Activated CD8-positive, alpha-beta memory T cell treated with anti-CD3 and anti-CD28 coated beads, Interleukin-2, amount 10 ng/mL, durations not matched to agents 7 days and 5 days (primary cell): Measurements from ENCODE around the gene PRKCSH. TPM values are rescaled to one million over a fixed set of nuclear protein-coding genes. Genes with fewer than 3 reads are reported as not detected.
"Not testable (repeated sequence)": the region's sequence is repeated elsewhere in the genome, so short reads cannot be mapped to it uniquely, and the experiment has no call there.

Source experiments
- ATAC-seq: fragments of 150-1000 bp; cut with Tn5 transposase; one replicate; pipeline ENCODE4 v1.10.0; 2021; ENCODE audit warnings: moderate library complexity
- CTCF ChIA-PET: fragments of 350-600 bp; sonication (Branson Sonifier 250); formaldehyde crosslinking; loops from one replicate; lab custom pipeline; 2021; ENCODE audit warnings: antibody characterized with exemption; lab: Charles Lee
- DNase-seq: peaks from one replicate; pipeline ENCODE4 v3.0.0-alpha.2; 2020
- H3K27ac Mint-ChIP-seq: one replicate; pipeline ENCODE4 v1.8.0; 2021; ENCODE audit warnings: mild to moderate bottlenecking, mixed read lengths
- H3K27me3 Mint-ChIP-seq: one replicate; pipeline ENCODE4 v1.8.0; 2021; ENCODE audit warnings: mixed read lengths
- H3K36me3 Mint-ChIP-seq: one replicate; pipeline ENCODE4 v1.8.0; 2021; ENCODE audit warnings: mild to moderate bottlenecking, mixed read lengths
- H3K4me1 Mint-ChIP-seq: one replicate; pipeline ENCODE4 v1.8.0; 2021; ENCODE audit warnings: mixed read lengths
- H3K4me3 Mint-ChIP-seq: one replicate; pipeline ENCODE4 v1.8.0; 2021; ENCODE audit warnings: mild to moderate bottlenecking, moderate library complexity, mixed read lengths
- H3K9me3 Mint-ChIP-seq: one replicate; pipeline ENCODE4 v1.8.0; 2022; ENCODE audit warnings: low read depth, mixed read lengths
- total RNA-seq, 2 experiments: library from RNA; stranded (reverse); gene quantifications; one replicate each; pipeline ENCODE4 v1.2.3, GENCODE V29; 2021

The PRKCSH gene
- total RNA-seq, 2 experiments from 2014 or later, result 278 to 306 TPM

GRCh38 chr19:11457831-11458230, 22.4 kb downstream of the PRKCSH start:
- ATAC-seq, result no peak
- H3K9me3 Mint-ChIP-seq, result no peaks in the 10 kb centered on the region
- H3K27me3 Mint-ChIP-seq, result peaks cover 4% of the 10 kb centered on the region
- no peaks in the 10 kb centered on the region for H3K36me3 Mint-ChIP-seq
- H3K4me1 Mint-ChIP-seq, result no peaks in the 10 kb centered on the region
- CTCF ChIA-PET, result interaction anchor here (3.2 kb wide), 1 partner anchor 25 kb away, joined by 11 read pairs; no protein-coding TSS in a partner anchor
- no peak for DNase-seq
- H3K4me3 Mint-ChIP-seq, result no peak overlapping the region
- no peak overlapping the region for H3K27ac Mint-ChIP-seq

GRCh38 chr19:11458236-11458900, 22.9 kb downstream of the PRKCSH start:
- CTCF ChIA-PET, result interaction anchor here (1.2 to 3.2 kb wide), 3 partner anchors 8 to 24 kb away, joined by 3 to 11 read pairs (median 7); no protein-coding TSS in a partner anchor
- Mint-ChIP-seq H3K27me3 (peaks cover 4% of the 10 kb centered on the region), H3K36me3 (no peaks in the 10 kb centered on the region), H3K4me3 (no peak overlapping the region), H3K9me3 (no peaks in the 10 kb centered on the region), H3K4me1 (no peaks in the 10 kb centered on the region), H3K27ac (no peak overlapping the region)
- no peak for ATAC-seq
- DNase-seq, result no peak

GRCh38 chr19:11458912-11459311, 23.5 kb downstream of the PRKCSH start:
- not testable (repeated sequence) for DNase-seq, H3K27ac Mint-ChIP-seq, H3K9me3 Mint-ChIP-seq, ATAC-seq, H3K4me3 Mint-ChIP-seq, H3K36me3 Mint-ChIP-seq, H3K4me1 Mint-ChIP-seq, H3K27me3 Mint-ChIP-seq
- CTCF ChIA-PET, result interaction anchor here (1.2 to 1.5 kb wide), 2 partner anchors 9 to 24 kb away, joined by 3 to 7 read pairs; no protein-coding TSS in a partner anchor

GRCh38 chr19:11460207-11460606, 24.8 kb downstream of the PRKCSH start:
- Mint-ChIP-seq H3K9me3 (no peaks in the 10 kb centered on the region), H3K4me1 (no peaks in the 10 kb centered on the region), H3K4me3 (no peak overlapping the region), H3K36me3 (no peaks in the 10 kb centered on the region), H3K27ac (no peak overlapping the region), H3K27me3 (peaks cover 4% of the 10 kb centered on the region)
- CTCF ChIA-PET, result no interaction called here
- DNase-seq, result no peak
- ATAC-seq, result no peak

- Mint-ChIP-seq H3K27ac (no peak overlapping the region), H3K27me3 (peaks cover 4% of the 10 kb centered on the region), H3K9me3 (no peaks in the 10 kb centered on the region), H3K4me1 (no peaks in the 10 kb centered on the region), H3K4me3 (no peak overlapping the region), H3K36me3 (no peaks in the 10 kb centered on the region)
- CTCF ChIA-PET, result interaction anchor here (0.9 to 1.1 kb wide), 2 partner anchors 11 to 21 kb away, joined by 3 read pairs; no protein-coding TSS in a partner anchor
- no peak for DNase-seq
- ATAC-seq, result no peak
Measured at GRCh38 chr19:11461453-11461852, 26.0 kb downstream of the PRKCSH start.

GRCh38 chr19:11463391-11463790, 28.0 kb downstream of the PRKCSH start:
- Mint-ChIP-seq H3K27ac (no peak overlapping the region), H3K9me3 (no peaks in the 10 kb centered on the region), H3K27me3 (peaks cover 5% of the 10 kb centered on the region), H3K4me3 (no peak overlapping the region), H3K4me1 (no peaks in the 10 kb centered on the region), H3K36me3 (no peaks in the 10 kb centered on the region)
- DNase-seq, result no peak
- ATAC-seq, result peak; percentile 16
- CTCF ChIA-PET, result interaction anchor here (0.8 kb wide), 1 partner anchor 21 kb away, joined by 3 read pairs; no protein-coding TSS in a partner anchor

GRCh38 chr19:11464333-11465265, 29.2 kb downstream of the PRKCSH start:
- CTCF ChIA-PET, result no interaction called here
- Mint-ChIP-seq H3K4me3 (no peak overlapping the region), H3K27ac (no peak overlapping the region), H3K36me3 (no peaks in the 10 kb centered on the region), H3K9me3 (no peaks in the 10 kb centered on the region), H3K4me1 (no peaks in the 10 kb centered on the region), H3K27me3 (peaks cover 5% of the 10 kb centered on the region)
- DNase-seq, result no peak
- ATAC-seq, result no peak

GRCh38 chr19:11465600-11465999, 30.2 kb downstream of the PRKCSH start:
- DNase-seq, result no peak
- H3K4me1 Mint-ChIP-seq, result no peaks in the 10 kb centered on the region
- no peak for ATAC-seq
- peaks cover 2% of the 10 kb centered on the region for H3K27me3 Mint-ChIP-seq
- H3K27ac Mint-ChIP-seq, result no peak overlapping the region
- CTCF ChIA-PET, result no interaction called here
- no peaks in the 10 kb centered on the region for H3K36me3 Mint-ChIP-seq
- no peaks in the 10 kb centered on the region for H3K9me3 Mint-ChIP-seq
- no peak overlapping the region for H3K4me3 Mint-ChIP-seq

- CTCF ChIA-PET, result interaction anchor here (0.6 to 2.1 kb wide), 4 partner anchors 12 to 298 kb away, joined by 3 to 9 read pairs (median 4); partner anchors contain the start of gene ELAVL3
- not testable (repeated sequence) for DNase-seq, H3K4me1 Mint-ChIP-seq, H3K9me3 Mint-ChIP-seq, H3K36me3 Mint-ChIP-seq, H3K4me3 Mint-ChIP-seq, ATAC-seq, H3K27me3 Mint-ChIP-seq, H3K27ac Mint-ChIP-seq
Measured at GRCh38 chr19:11468266-11468845, 32.9 kb downstream of the PRKCSH start.

- H3K27ac Mint-ChIP-seq, result no peak overlapping the region
- H3K9me3 Mint-ChIP-seq, result no peaks in the 10 kb centered on the region
- DNase-seq (no peak), ATAC-seq (no peak)
- CTCF ChIA-PET, result interaction anchor here (0.6 to 1.5 kb wide), 3 partner anchors 9 to 233 kb away, joined by 3 to 5 read pairs (median 4); no protein-coding TSS in a partner anchor
- no peaks in the 10 kb centered on the region for H3K4me1 Mint-ChIP-seq
- peaks cover 32% of the 10 kb centered on the region for H3K27me3 Mint-ChIP-seq
- H3K36me3 Mint-ChIP-seq, result no peaks in the 10 kb centered on the region
- no peak overlapping the region for H3K4me3 Mint-ChIP-seq
Measured at GRCh38 chr19:11473725-11474124, 38.3 kb downstream of the PRKCSH start.

GRCh38 chr19:11475343-11475742, 39.9 kb downstream of the PRKCSH start:
- not testable (repeated sequence) for ATAC-seq, H3K36me3 Mint-ChIP-seq, H3K4me1 Mint-ChIP-seq, H3K4me3 Mint-ChIP-seq, H3K9me3 Mint-ChIP-seq, DNase-seq, H3K27ac Mint-ChIP-seq
- CTCF ChIA-PET, result interaction anchor here (1.1 kb wide), 1 partner anchor 94 kb away, joined by 7 read pairs; no protein-coding TSS in a partner anchor
- peaks cover 38% of the 10 kb centered on the region for H3K27me3 Mint-ChIP-seq

GRCh38 chr19:11475861-11476260, 40.4 kb downstream of the PRKCSH start:
- CTCF ChIA-PET, result interaction anchor here (1.1 kb wide), 1 partner anchor 94 kb away, joined by 7 read pairs; no protein-coding TSS in a partner anchor
- ATAC-seq (no peak), DNase-seq (no peak)
- H3K4me1 Mint-ChIP-seq, result no peaks in the 10 kb centered on the region
- H3K27me3 Mint-ChIP-seq, result peaks cover 38% of the 10 kb centered on the region
- no peaks in the 10 kb centered on the region for H3K36me3 Mint-ChIP-seq
- no peak overlapping the region for H3K27ac Mint-ChIP-seq
- H3K4me3 Mint-ChIP-seq, result no peak overlapping the region
- no peaks in the 10 kb centered on the region for H3K9me3 Mint-ChIP-seq
